Ascending aorta (tissue), 2 donors: ENCODE data around the gene NOL8. TPM values are rescaled to one million over a fixed set of nuclear protein-coding genes. Genes with fewer than 3 reads are reported as not detected.

Experiments used
- DNase-seq, 2 donors: peaks; one replicate each; pipeline ENCODE4 v3.0.0-alpha.2; 2019; ENCODE audit warnings: low spot score in 2 of 2
- H3K27ac ChIP-seq, 2 donors: fragments of 200-600 bp; sonication (generic); one replicate each; pipeline ENCODE4 v1.5.1; 2016 to 2017; ENCODE audit warnings: mild to moderate bottlenecking in 1 of 2
- H3K27me3 ChIP-seq: fragments of 200-600 bp; sonication (generic); one replicate; pipeline ENCODE4 v1.5.1; 2017
- H3K36me3 ChIP-seq, 2 donors: fragments of 200-600 bp; sonication (generic); one replicate each; pipeline ENCODE4 v1.5.1; 2016
- H3K4me1 ChIP-seq, 2 donors: fragments of 200-600 bp; sonication (generic); one replicate each; pipeline ENCODE4 v1.5.1; 2016 to 2017; ENCODE audit warnings: mild to moderate bottlenecking in 1 of 2
- H3K4me3 ChIP-seq, 2 donors: fragments of 200-600 bp; sonication (generic); one replicate each; pipeline ENCODE4 v1.5.1; 2016 to 2017; ENCODE audit warnings: mild to moderate bottlenecking in 1 of 2
- H3K9me3 ChIP-seq, 2 donors: fragments of 200-600 bp; sonication (generic); one replicate each; pipeline ENCODE4 v1.5.1; 2016
- intact Hi-C: fragments of 100-400 bp; cut with DNase I; formaldehyde crosslinking; loops from one replicate; pipeline ENCODE4 v1.15.1; 2023
- total RNA-seq: library from RNA; depleted of rRNA; stranded (reverse); fragments of >200 nt; gene quantifications from one replicate; pipeline ENCODE4 v1.1.0, GENCODE V29; 2016
- TF ChIP-seq, protein P1 (sequence below), 3 experiments: fragments of 200-600 bp in 2 of 3; fragments of 450-650 bp in 1 of 3; sonication (generic) in 2 of 3; IDR thresholded peaks; one replicate each; pipeline ENCODE4 v1.5.1; 2016 to 2019; ENCODE audit warnings: antibody characterized with exemption in 3 of 3, mild to moderate bottlenecking in 1 of 3, moderate library complexity in 1 of 3

The NOL8 gene
- total RNA-seq, 1 donor from 2014 or later = 11.5 TPM

GRCh38 chr9:92312887-92313623 lies 12.1 kb downstream of the NOL8 start:
- no peak for DNase-seq
- no peaks in the 10 kb centered on the region for H3K27me3 ChIP-seq
- H3K9me3 ChIP-seq = no peaks in the 10 kb centered on the region
- no peaks in the 10 kb centered on the region for H3K4me1 ChIP-seq
- TF ChIP-seq, protein P1, sequence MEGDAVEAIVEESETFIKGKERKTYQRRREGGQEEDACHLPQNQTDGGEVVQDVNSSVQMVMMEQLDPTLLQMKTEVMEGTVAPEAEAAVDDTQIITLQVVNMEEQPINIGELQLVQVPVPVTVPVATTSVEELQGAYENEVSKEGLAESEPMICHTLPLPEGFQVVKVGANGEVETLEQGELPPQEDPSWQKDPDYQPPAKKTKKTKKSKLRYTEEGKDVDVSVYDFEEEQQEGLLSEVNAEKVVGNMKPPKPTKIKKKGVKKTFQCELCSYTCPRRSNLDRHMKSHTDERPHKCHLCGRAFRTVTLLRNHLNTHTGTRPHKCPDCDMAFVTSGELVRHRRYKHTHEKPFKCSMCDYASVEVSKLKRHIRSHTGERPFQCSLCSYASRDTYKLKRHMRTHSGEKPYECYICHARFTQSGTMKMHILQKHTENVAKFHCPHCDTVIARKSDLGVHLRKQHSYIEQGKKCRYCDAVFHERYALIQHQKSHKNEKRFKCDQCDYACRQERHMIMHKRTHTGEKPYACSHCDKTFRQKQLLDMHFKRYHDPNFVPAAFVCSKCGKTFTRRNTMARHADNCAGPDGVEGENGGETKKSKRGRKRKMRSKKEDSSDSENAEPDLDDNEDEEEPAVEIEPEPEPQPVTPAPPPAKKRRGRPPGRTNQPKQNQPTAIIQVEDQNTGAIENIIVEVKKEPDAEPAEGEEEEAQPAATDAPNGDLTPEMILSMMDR (IDR thresholded peaks at IDR 0.05) = no peak
- intact Hi-C loops = no loop called here
- no peak overlapping the region for H3K27ac ChIP-seq
- no peak overlapping the region for H3K4me3 ChIP-seq
- H3K36me3 ChIP-seq = peaks cover 43 to 74% of the 10 kb centered on the region in 2 donors

DNA sequence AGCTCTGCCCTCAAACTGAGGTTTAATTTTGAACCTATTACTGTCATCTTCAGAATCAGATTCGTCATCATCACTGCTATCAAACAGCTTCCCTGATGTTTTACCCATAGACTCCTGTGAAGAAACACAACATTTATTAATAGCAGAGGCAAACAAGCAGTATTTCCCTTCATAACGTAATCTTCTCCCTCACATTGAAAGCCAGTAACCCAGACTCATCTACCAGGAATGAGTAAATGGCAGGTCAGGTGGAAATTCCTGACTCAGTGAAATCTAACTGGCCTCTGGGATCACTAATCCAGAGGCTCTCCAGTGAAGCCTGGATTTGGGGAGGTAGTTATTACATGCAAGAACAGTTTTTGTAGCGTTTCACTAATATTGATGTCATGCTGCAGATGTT lies 14.6 kb downstream of the NOL8 start:
- Histone ChIP-seq H3K36me3 (peaks cover 46 to 75% of the 10 kb centered on the region in 2 donors), H3K27me3 (no peaks in the 10 kb centered on the region)
- intact Hi-C loops = no loop called here

GRCh38 chr9:92308893-92309292 lies 16.3 kb downstream of the NOL8 start:
- intact Hi-C loops = no loop called here
- Histone ChIP-seq H3K4me3 (no peak overlapping the region), H3K4me1 (no peaks in the 10 kb centered on the region), H3K27me3 (no peaks in the 10 kb centered on the region), H3K36me3 (peaks cover 49 to 78% of the 10 kb centered on the region in 2 donors), H3K9me3 (no peaks in the 10 kb centered on the region), H3K27ac (no peak overlapping the region)
- DNase-seq = no peak
- TF ChIP-seq, protein P1 (IDR thresholded peaks at IDR 0.05) = no peak

More for the DNA sequence above, 14.6 kb downstream of the NOL8 start:
- TF ChIP-seq, protein P1 (IDR thresholded peaks at IDR 0.05) = no peak
- H3K9me3 ChIP-seq = no peaks in the 10 kb centered on the region
- no peak overlapping the region for H3K27ac ChIP-seq
- H3K4me3 ChIP-seq = no peak overlapping the region
- DNase-seq = no peak
- H3K4me1 ChIP-seq = no peaks in the 10 kb centered on the region

- no peak overlapping the region for H3K27ac ChIP-seq
- H3K4me1 ChIP-seq = no peaks in the 10 kb centered on the region
- no peaks in the 10 kb centered on the region for H3K9me3 ChIP-seq
- intact Hi-C loops = no loop called here
- H3K4me3 ChIP-seq = no peak overlapping the region
- H3K27me3 ChIP-seq = no peaks in the 10 kb centered on the region
- TF ChIP-seq, protein P1 (IDR thresholded peaks at IDR 0.05) = no peak
- no peak for DNase-seq
- peaks cover 63 to 93% of the 10 kb centered on the region in 2 donors for H3K36me3 ChIP-seq
These were observed 24.2 kb downstream of the NOL8 start for GRCh38 chr9:92300936-92301335.

DNA sequence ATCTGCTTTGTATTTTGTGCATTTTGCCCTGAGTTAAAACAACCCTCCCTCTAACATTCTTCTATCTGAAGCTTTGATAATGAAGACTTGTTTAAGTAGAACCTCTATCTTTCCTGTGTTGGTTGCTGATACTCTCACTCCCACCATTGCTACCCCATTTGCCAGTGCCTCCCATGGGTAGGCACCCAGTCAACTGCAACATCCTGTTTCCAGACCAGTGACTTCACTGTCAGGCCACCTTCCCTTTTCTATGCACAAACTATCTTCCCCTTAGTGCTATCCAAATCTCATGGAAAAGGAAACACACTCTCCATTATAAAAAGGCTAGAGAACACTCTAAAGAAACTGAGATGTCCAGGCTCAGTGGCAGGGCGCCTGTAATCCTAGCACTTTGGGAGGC lies 26.0 kb downstream of the NOL8 start:
- H3K4me1 ChIP-seq = peaks cover 0 to 6% of the 10 kb centered on the region in 2 donors
- H3K9me3 ChIP-seq = no peaks in the 10 kb centered on the region
- no peak overlapping the region for H3K4me3 ChIP-seq
- H3K36me3 ChIP-seq = peaks cover 48 to 74% of the 10 kb centered on the region in 2 donors
- DNase-seq = no peak
- TF ChIP-seq, protein P1 (IDR thresholded peaks at IDR 0.05) = no peak
- no peaks in the 10 kb centered on the region for H3K27me3 ChIP-seq
- H3K27ac ChIP-seq = no peak overlapping the region
- intact Hi-C loops = no loop called here
